WI38 (cell line): ENCODE results near the gene RASAL2.
A peak's percentile ranks its signal among the peaks of the same experiment; 100 is the strongest.

Source experiments
- H3K4me3 ChIP-seq: 2 replicates; pipeline ENCODE4 v1.5.1; 2011; ENCODE audit warnings: low read depth, mild to moderate bottlenecking, control low read depth, low read length
- CTCF ChIP-seq: IDR thresholded peaks from 2 replicates; pipeline ENCODE4 v1.5.1; 2012; ENCODE audit warnings: low read depth, mild to moderate bottlenecking, control low read depth, low read length

Gene RASAL2

GRCh38 chr1:178278916-178279686 lies 185.2 kb downstream of the RASAL2 start:
- H3K4me3 ChIP-seq, result no peak overlapping the region
- no peak for TF ChIP-seq CTCF

GRCh38 chr1:178282949-178283367 lies 189.1 kb downstream of the RASAL2 start:
- TF ChIP-seq CTCF, result peak; percentile 28; the same call in 1 of the 2 replicates
- H3K4me3 ChIP-seq, result no peak overlapping the region

GRCh38 chr1:178283409-178283808 lies 189.5 kb downstream of the RASAL2 start:
- H3K4me3 ChIP-seq, result no peak overlapping the region

GRCh38 chr1:178284058-178284457 lies 190.2 kb downstream of the RASAL2 start:
- H3K4me3 ChIP-seq, result no peak overlapping the region
- TF ChIP-seq CTCF, result no peak

More at GRCh38 chr1:178283409-178283808, 189.5 kb downstream of the RASAL2 start:
- no peak for TF ChIP-seq CTCF

GRCh38 chr1:178291166-178291565 lies 197.3 kb downstream of the RASAL2 start:
- TF ChIP-seq CTCF, result no peak
- H3K4me3 ChIP-seq, result no peak overlapping the region

- no peak for TF ChIP-seq CTCF
- no peak overlapping the region for H3K4me3 ChIP-seq
These were observed 200.8 kb downstream of the RASAL2 start for GRCh38 chr1:178294654-178295053.

GRCh38 chr1:178300352-178300699 lies 206.4 kb downstream of the RASAL2 start:
- TF ChIP-seq CTCF, result no peak
- H3K4me3 ChIP-seq, result no peak overlapping the region
